Measurements from ENCODE around the gene OR51A7. TPM values are rescaled to one million over a fixed set of nuclear protein-coding genes. Genes with fewer than 3 reads are reported as not detected.

OR51A7 gene
- polyA plus RNA-seq, 1 donor (not counting 4 experiments of a cell fraction or from before 2014, with no cell fraction given) = not detected

GRCh38 chr11:4957396-4957795 lies 53.8 kb downstream of the OR51A7 start:
- Histone ChIP-seq H3K9me3 (ENCODE audit: control insufficient read depth, low read depth, low read length) (no peaks in the 10 kb centered on the region), H2AFZ (ENCODE audit: control insufficient read depth, low read length) (no peak overlapping the region), H3K4me3 (ENCODE audit: control insufficient read depth in 2 of 3, extremely low read depth in 1 of 3, insufficient read depth in 2 of 3, low read depth in 1 of 3, low read length in 3 of 3) (no peak overlapping the region), H3K4me2 (ENCODE audit: control insufficient read depth, extremely low read depth, insufficient read depth, low read depth, low read length) (no peak overlapping the region), H3K9me1 (ENCODE audit: control insufficient read depth, extremely low read depth, insufficient read depth, low read length) (no peaks in the 10 kb centered on the region), H3K36me3 (ENCODE audit: control insufficient read depth in 2 of 2, extremely low read depth in 1 of 2, insufficient read depth in 2 of 2, low read length in 2 of 2) (no peaks in the 10 kb centered on the region), H3K27ac (ENCODE audit: control insufficient read depth, insufficient read depth, low read length) (no peak overlapping the region), H3K9ac (ENCODE audit: control insufficient read depth, extremely low read depth, insufficient read depth, low read length) (no peak overlapping the region), H3K79me2 (ENCODE audit: control insufficient read depth, insufficient read depth, low read length) (no peaks in the 10 kb centered on the region), H3K27me3 (ENCODE audit: control insufficient read depth, extremely low read depth, insufficient read depth, low read length) (no peaks in the 10 kb centered on the region), H3K4me1 (ENCODE audit: control insufficient read depth, extremely low read depth, insufficient read depth, low read length) (no peaks in the 10 kb centered on the region), H4K20me1 (ENCODE audit: control insufficient read depth, extremely low read depth, insufficient read depth, low read length) (no peaks in the 10 kb centered on the region)
- DNase-seq (ENCODE audit: low read depth, low spot score) (no peak), FAIRE-seq (no peak)
- TF ChIP-seq EZH2 (IDR thresholded peaks at IDR 0.05; ENCODE audit: low read length) (no peak), CTCF (optimal IDR thresholded peaks at IDR 0.05 in 1 of 3, IDR thresholded peaks at IDR 0.05 in 1 of 3, conservative IDR thresholded peaks at IDR 0.05 in 1 of 3; ENCODE audit: extremely low read depth in 1 of 3, insufficient read depth in 2 of 3, low read length in 3 of 3) (no peak)
- dilution Hi-C loops (cut with MboI; ENCODE audit: extremely low pct_ligation_motif_present, low sequenced_read_pairs) = no loop called here

Other genes with a start within 250 kb of the OR51A7 start
- 0.03 TPM in 2 of 3 replicates, not detected in the other for gene OR51E2, start 205.9 kb upstream of the OR51A7 start, polyA plus RNA-seq
- gene MMP26, start 199.0 kb upstream of the OR51A7 start, polyA plus RNA-seq = not detected in 3 replicates
- not detected in 3 replicates for gene OR51F1, start 133.8 kb upstream of the OR51A7 start, polyA plus RNA-seq
- gene OR52R1, start 99.4 kb upstream of the OR51A7 start, polyA plus RNA-seq = not detected in 3 replicates
- not detected in 3 replicates for gene OR51F2, start 82.5 kb upstream of the OR51A7 start, polyA plus RNA-seq
- gene OR51S1, start 54.6 kb upstream of the OR51A7 start, polyA plus RNA-seq = not detected in 3 replicates
- gene OR51T1, start 21.9 kb upstream of the OR51A7 start, polyA plus RNA-seq = not detected in 3 replicates
- not detected in 3 replicates for gene OR51G2, start 15.6 kb downstream of the OR51A7 start, polyA plus RNA-seq
- gene OR51G1, start 20.6 kb downstream of the OR51A7 start, polyA plus RNA-seq = not detected in 3 replicates
- gene OR51A4, start 43.8 kb downstream of the OR51A7 start, polyA plus RNA-seq = not detected in 3 replicates
- gene OR51A2, start 51.9 kb downstream of the OR51A7 start, polyA plus RNA-seq = not detected in 3 replicates
- gene OR51L1, start 91.1 kb downstream of the OR51A7 start, polyA plus RNA-seq = not detected in 3 replicates
- gene OR52J3, start 142.7 kb downstream of the OR51A7 start, polyA plus RNA-seq = not detected in 3 replicates
- not detected in 3 replicates for gene OR52E2, start 155.8 kb downstream of the OR51A7 start, polyA plus RNA-seq
- gene OR52E1, start 165.8 kb downstream of the OR51A7 start, polyA plus RNA-seq = not detected in 3 replicates
- not detected in 3 replicates for gene OR52A5, start 234.6 kb downstream of the OR51A7 start, polyA plus RNA-seq